Measurements from ENCODE around the gene NSL1.

DNA sequence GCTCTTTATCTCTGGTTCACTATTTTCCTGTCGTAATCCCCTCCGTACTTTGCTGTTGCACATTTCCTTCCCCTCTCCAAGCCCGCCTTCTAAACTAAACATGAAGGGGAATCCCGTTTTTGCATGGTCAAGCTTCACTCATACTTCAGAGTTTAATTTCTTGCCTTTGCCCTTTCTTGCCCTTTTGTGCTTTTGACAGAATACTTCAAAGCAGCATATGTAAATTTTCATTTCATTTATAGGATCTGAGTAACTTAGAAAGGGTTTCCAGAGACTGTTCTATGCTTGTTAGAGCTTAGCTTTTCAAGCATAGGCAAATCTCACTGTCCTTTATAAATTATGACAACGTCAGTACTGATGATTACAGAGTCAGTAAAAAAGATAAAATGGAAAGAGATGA, 28.1 kb upstream of the NSL1 start:
- TF ChIP-seq EZH2 (IDR thresholded peaks at IDR 0.05) (no peak), CTCF (IDR thresholded peaks at IDR 0.05 in 2 of 3, conservative IDR thresholded peaks at IDR 0.05 in 1 of 3; ENCODE audit: borderline replicate concordance in 1 of 3, insufficient read depth in 1 of 3, low read depth in 2 of 3, low read length in 2 of 3) (no peak), POLR2A (IDR thresholded peaks at IDR 0.05; ENCODE audit: borderline replicate concordance, extremely low read depth, insufficient read depth, insufficient read length) (no peak), ATF3 (IDR thresholded peaks at IDR 0.05) (no peak), RAD21 (IDR thresholded peaks at IDR 0.05; ENCODE audit: low read depth) (no peak), POLR2AphosphoS5 (IDR thresholded peaks at IDR 0.05; ENCODE audit: low read depth, low read length) (no peak), SIN3A (IDR thresholded peaks at IDR 0.05; ENCODE audit: low read depth) (no peak), CEBPB (IDR thresholded peaks at IDR 0.05; ENCODE audit: low read depth) (no peak), EGR1 (IDR thresholded peaks at IDR 0.05; ENCODE audit: low read depth) (no peak), YY1 (IDR thresholded peaks at IDR 0.05; ENCODE audit: extremely low read depth, insufficient replicate concordance, low read depth, low read length) (no peak)
- TF ChIP-seq, protein P1, sequence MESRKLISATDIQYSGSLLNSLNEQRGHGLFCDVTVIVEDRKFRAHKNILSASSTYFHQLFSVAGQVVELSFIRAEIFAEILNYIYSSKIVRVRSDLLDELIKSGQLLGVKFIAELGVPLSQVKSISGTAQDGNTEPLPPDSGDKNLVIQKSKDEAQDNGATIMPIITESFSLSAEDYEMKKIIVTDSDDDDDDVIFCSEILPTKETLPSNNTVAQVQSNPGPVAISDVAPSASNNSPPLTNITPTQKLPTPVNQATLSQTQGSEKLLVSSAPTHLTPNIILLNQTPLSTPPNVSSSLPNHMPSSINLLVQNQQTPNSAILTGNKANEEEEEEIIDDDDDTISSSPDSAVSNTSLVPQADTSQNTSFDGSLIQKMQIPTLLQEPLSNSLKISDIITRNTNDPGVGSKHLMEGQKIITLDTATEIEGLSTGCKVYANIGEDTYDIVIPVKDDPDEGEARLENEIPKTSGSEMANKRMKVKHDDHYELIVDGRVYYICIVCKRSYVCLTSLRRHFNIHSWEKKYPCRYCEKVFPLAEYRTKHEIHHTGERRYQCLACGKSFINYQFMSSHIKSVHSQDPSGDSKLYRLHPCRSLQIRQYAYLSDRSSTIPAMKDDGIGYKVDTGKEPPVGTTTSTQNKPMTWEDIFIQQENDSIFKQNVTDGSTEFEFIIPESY (IDR thresholded peaks at IDR 0.05; ENCODE audit: extremely low read depth, insufficient replicate concordance, low read length), result no peak
- TF ChIP-seq, protein P2, sequence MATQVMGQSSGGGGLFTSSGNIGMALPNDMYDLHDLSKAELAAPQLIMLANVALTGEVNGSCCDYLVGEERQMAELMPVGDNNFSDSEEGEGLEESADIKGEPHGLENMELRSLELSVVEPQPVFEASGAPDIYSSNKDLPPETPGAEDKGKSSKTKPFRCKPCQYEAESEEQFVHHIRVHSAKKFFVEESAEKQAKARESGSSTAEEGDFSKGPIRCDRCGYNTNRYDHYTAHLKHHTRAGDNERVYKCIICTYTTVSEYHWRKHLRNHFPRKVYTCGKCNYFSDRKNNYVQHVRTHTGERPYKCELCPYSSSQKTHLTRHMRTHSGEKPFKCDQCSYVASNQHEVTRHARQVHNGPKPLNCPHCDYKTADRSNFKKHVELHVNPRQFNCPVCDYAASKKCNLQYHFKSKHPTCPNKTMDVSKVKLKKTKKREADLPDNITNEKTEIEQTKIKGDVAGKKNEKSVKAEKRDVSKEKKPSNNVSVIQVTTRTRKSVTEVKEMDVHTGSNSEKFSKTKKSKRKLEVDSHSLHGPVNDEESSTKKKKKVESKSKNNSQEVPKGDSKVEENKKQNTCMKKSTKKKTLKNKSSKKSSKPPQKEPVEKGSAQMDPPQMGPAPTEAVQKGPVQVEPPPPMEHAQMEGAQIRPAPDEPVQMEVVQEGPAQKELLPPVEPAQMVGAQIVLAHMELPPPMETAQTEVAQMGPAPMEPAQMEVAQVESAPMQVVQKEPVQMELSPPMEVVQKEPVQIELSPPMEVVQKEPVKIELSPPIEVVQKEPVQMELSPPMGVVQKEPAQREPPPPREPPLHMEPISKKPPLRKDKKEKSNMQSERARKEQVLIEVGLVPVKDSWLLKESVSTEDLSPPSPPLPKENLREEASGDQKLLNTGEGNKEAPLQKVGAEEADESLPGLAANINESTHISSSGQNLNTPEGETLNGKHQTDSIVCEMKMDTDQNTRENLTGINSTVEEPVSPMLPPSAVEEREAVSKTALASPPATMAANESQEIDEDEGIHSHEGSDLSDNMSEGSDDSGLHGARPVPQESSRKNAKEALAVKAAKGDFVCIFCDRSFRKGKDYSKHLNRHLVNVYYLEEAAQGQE (IDR thresholded peaks at IDR 0.05; ENCODE audit: low read depth), result no peak
- TF ChIP-seq, protein P3, sequence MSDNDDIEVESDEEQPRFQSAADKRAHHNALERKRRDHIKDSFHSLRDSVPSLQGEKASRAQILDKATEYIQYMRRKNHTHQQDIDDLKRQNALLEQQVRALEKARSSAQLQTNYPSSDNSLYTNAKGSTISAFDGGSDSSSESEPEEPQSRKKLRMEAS (IDR thresholded peaks at IDR 0.05), result no peak
